Right lobe of liver (tissue), 6 donors: ENCODE measurements around the gene CCDC86. TPM values are rescaled to one million over a fixed set of nuclear protein-coding genes. Genes with fewer than 3 reads are reported as not detected.

Experiments used
- ATAC-seq, 4 donors: fragments of 200-7000 bp; cut with Tn5 transposase; one replicate each; pipeline ENCODE4 v1.9.1; 2020; ENCODE audit warnings: mild to moderate bottlenecking in 4 of 4, moderate library complexity in 4 of 4
- DNase-seq, 3 donors: peaks; one replicate each; pipeline ENCODE4 v3.0.0-alpha.2; 2020
- H3K27ac ChIP-seq, 3 donors: fragments of 200-600 bp; one replicate each; pipeline ENCODE4 v1.8.0; 2022
- H3K27me3 ChIP-seq, 2 donors: fragments of 200-600 bp; one replicate each; pipeline ENCODE4 v1.8.0; 2022
- H3K36me3 ChIP-seq, 4 donors: fragments of 200-600 bp; sonication (generic) in 1 of 4; one replicate each; pipeline versions ENCODE4 v1.5.1 to v1.8.0; 2017 to 2022; ENCODE audit warnings: control low read depth in 1 of 4
- H3K4me1 ChIP-seq, 4 donors: fragments of 200-600 bp; sonication (generic) in 1 of 4; one replicate each; pipeline versions ENCODE4 v1.5.1 to v1.8.0; 2017 to 2022; ENCODE audit warnings: control low read depth in 1 of 4
- H3K4me3 ChIP-seq, 3 donors: fragments of 200-600 bp; one replicate each; pipeline ENCODE4 v1.8.0; 2022
- H3K9me3 ChIP-seq, 4 donors: fragments of 200-600 bp; sonication (generic) in 1 of 4; one replicate each; pipeline versions ENCODE4 v1.5.1 to v1.8.0; 2017 to 2022; ENCODE audit warnings: control low read depth in 1 of 4
- POLR2A ChIP-seq: fragments of 450-650 bp; IDR thresholded peaks from one replicate; pipeline ENCODE4 v1.6.1; 2017; ENCODE audit warnings: antibody characterized with exemption, mild to moderate bottlenecking
- WGBS: methylation state at CpG from one replicate; pipeline ENCODE4 v1.1.6; 2018; ENCODE audit warnings: low coverage, low lambda C conversion rate; ENCODE audit not compliant: insufficient coverage; ENCODE audit errors: missing lambda C conversion rate; 5-methylcytosine and 5-hydroxymethylcytosine counted together
- intact Hi-C, 2 donors: fragments of 100-400 bp; cut with DNase I; formaldehyde crosslinking; loops; one replicate each; pipeline versions ENCODE4 v1.11.2 to v1.14.1; 2022
- total RNA-seq, 6 experiments: library from RNA; depleted of rRNA in 2 of 6; stranded (reverse); fragments of >200 nt in 2 of 6; fragmentation: NEBNext Ultra II Directional in 3 of 6; extraction: Animal tissue kit (Norgen Biotek cat#: 25700) in 3 of 6; gene quantifications; one replicate each; pipeline versions ENCODE4 v1.1.0 to v1.2.4, GENCODE V29; 2016 to 2023
- TF ChIP-seq, protein P1 (sequence below), 4 donors: fragments of 200-600 bp in 3 of 4; fragments of 450-650 bp in 1 of 4; IDR thresholded peaks; one replicate each; pipeline versions ENCODE4 v1.5.1 to v1.8.0; 2016 to 2022; ENCODE audit warnings: antibody characterized with exemption in 4 of 4, mild to moderate bottlenecking in 2 of 4
- donor health status: DM: no; HTN: yes; CAD: no.
- donor health status: DM: no; HTN: no; CAD: no.
- donor health status: DM: no; HTN: no; CAD: no.
- donor health status: DM: no; HTN: yes; CAD: no.
- donor health status: DM: no; HTN: yes; CAD: no.

The CCDC86 gene
- total RNA-seq, 6 experiments from 2014 or later = 4.9 to 17.8 (median 8.6) TPM

DNA sequence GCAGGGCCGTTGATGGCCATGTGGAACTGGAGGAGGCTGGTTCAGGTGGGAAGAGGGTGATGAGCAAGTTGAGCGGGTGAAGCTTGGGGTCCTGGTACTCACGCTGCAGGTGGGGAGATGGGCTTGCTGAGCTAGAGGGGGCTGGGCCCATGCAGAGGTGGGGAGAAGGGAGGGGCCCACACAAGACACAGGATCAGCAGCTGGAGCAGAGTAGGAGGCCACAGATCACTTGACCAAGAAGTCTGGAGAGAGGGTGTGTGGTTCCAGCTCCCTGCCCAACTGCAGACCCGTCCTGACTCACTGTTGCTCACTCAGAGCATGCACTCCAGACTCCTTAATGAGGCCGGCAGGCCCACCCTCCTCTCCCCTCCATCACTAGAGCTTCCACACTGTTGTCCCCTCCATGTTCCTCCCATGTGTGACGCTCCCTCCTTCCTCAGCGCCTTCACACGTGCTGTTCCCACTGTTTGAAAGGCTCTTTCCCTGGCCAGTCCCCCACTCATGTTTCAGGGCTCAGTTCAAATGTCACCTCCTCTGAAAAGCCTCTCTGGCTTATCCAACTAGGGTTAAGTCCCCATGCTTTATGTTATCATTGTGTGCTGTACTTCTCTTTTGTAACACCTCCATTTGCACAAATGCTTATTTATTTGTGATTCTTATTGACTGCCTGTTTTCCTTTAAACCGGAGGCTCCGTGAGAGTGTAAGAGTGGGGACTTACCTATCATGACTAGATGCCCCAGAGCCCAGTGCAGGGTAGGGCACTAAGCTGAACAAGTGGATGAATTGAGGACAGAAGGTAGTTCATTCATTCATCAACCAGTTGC lies 2.3 kb downstream of the CCDC86 start:
- no peak for DNase-seq
- intact Hi-C loops = no loop called here
- TF ChIP-seq, protein P1, sequence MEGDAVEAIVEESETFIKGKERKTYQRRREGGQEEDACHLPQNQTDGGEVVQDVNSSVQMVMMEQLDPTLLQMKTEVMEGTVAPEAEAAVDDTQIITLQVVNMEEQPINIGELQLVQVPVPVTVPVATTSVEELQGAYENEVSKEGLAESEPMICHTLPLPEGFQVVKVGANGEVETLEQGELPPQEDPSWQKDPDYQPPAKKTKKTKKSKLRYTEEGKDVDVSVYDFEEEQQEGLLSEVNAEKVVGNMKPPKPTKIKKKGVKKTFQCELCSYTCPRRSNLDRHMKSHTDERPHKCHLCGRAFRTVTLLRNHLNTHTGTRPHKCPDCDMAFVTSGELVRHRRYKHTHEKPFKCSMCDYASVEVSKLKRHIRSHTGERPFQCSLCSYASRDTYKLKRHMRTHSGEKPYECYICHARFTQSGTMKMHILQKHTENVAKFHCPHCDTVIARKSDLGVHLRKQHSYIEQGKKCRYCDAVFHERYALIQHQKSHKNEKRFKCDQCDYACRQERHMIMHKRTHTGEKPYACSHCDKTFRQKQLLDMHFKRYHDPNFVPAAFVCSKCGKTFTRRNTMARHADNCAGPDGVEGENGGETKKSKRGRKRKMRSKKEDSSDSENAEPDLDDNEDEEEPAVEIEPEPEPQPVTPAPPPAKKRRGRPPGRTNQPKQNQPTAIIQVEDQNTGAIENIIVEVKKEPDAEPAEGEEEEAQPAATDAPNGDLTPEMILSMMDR (IDR thresholded peaks at IDR 0.05) = no peak
- no peak for TF ChIP-seq POLR2A
- Histone ChIP-seq H3K27ac (no peak overlapping the region), H3K4me3 (no peak overlapping the region), H3K27me3 (no peaks in the 10 kb centered on the region), H3K9me3 (no peaks in the 10 kb centered on the region), H3K36me3 (no peaks in the 10 kb centered on the region), H3K4me1 (peaks cover 0 to 18% (median 7%) of the 10 kb centered on the region in 4 donors)
- ATAC-seq = no peak
- WGBS = 53% methylated on average over 4 of the region's 10 CpGs

DNA sequence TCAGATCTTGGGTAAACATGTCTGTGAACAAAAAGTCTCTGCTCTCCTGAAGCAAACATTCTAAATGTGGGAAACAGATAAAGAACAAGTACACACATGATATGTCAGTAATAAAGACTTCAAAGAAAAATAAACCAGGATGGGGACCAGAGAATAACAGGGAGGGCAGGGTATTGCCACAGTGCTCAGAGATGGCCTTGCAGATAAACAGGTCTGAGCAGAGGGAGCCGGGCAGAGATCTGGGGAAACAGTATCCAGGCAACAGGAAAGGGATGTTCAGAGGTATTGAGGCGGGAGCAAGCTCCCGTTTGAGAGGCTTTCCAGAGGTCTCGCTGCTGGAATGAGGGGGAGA lies 2.9 kb downstream of the CCDC86 start:
- no peaks in the 10 kb centered on the region for H3K9me3 ChIP-seq
- H3K27ac ChIP-seq = no peak overlapping the region
- ATAC-seq (no peak), DNase-seq (no peak)
- H3K4me1 ChIP-seq = peaks cover 0 to 18% (median 7%) of the 10 kb centered on the region in 4 donors
- 39% methylated on average over 4 of the region's 4 CpGs for WGBS
- no peaks in the 10 kb centered on the region for H3K27me3 ChIP-seq
- TF ChIP-seq POLR2A = no peak
- TF ChIP-seq, protein P1 (IDR thresholded peaks at IDR 0.05) = no peak
- peaks cover 0 to 3% (median 0%) of the 10 kb centered on the region in 4 donors for H3K36me3 ChIP-seq
- H3K4me3 ChIP-seq = no peak overlapping the region
- intact Hi-C loops = loop anchor here in 1 of 2 donors (5.0 kb wide), 1 partner anchor 57 kb away; no protein-coding TSS in a partner anchor

DNA sequence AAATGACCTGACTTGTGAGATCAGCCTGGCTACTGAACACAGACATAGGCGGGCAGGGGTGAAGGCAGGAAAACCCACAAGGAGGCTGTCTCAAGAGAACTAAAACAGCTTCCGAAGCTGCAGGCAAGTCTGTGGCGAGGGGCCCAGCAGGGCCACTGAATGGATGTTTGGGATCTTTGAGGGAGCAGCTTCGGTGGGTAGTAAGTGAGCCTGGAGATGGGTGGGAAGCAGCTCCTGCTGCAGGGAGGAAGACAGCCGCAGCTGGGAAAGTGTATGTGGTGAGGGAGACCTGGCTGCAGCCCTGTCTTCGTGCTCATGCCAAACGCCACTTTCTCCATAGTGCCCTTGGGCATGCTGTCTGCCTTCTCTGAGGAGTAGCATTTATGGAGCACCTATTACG lies 3.4 kb downstream of the CCDC86 start:
- ATAC-seq = no peak
- no peak for DNase-seq
- intact Hi-C loops = loop anchor here in 1 of 2 donors (5.0 kb wide), 1 partner anchor 57 kb away; no protein-coding TSS in a partner anchor
- 87% methylated on average over 3 of the region's 8 CpGs for WGBS
- Histone ChIP-seq H3K36me3 (peaks cover 0 to 3% (median 0%) of the 10 kb centered on the region in 4 donors), H3K9me3 (no peaks in the 10 kb centered on the region), H3K27me3 (no peaks in the 10 kb centered on the region), H3K4me1 (peaks cover 0 to 18% (median 7%) of the 10 kb centered on the region in 4 donors), H3K4me3 (no peak overlapping the region), H3K27ac (no peak overlapping the region)
- TF ChIP-seq, protein P1 (IDR thresholded peaks at IDR 0.05) = no peak
- no peak for TF ChIP-seq POLR2A

DNA sequence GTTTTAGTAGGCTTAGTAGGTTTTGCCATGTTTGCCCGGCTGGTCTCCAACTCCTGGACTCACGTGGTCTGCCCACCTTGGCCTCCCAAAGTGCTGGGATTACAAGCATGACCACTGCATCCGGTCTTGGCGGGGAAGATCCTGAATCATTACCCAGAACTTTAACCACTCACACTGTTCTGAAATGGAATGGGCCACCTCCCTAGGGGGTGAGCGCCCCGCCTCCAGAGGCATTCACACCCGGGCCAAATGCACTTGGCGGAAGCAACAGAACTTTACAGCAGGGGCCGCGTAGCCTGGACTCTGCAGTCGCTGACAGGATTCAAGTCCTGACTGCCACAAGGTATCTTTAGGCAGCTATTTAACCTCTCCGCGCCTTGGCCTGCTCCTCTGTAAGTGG lies 5.4 kb downstream of the CCDC86 start:
- TF ChIP-seq POLR2A = no peak
- DNase-seq (no peak), ATAC-seq (no peak)
- Histone ChIP-seq H3K4me1 (peaks cover 0 to 18% (median 7%) of the 10 kb centered on the region in 4 donors), H3K9me3 (no peaks in the 10 kb centered on the region), H3K27me3 (no peaks in the 10 kb centered on the region), H3K4me3 (no peak overlapping the region), H3K36me3 (peaks cover 0 to 3% (median 0%) of the 10 kb centered on the region in 4 donors), H3K27ac (no peak overlapping the region)
- intact Hi-C loops = loop anchor here in 1 of 2 donors (5.0 kb wide), 1 partner anchor 55 kb away; no protein-coding TSS in a partner anchor
- 77% methylated on average over 7 of the region's 13 CpGs for WGBS

DNA sequence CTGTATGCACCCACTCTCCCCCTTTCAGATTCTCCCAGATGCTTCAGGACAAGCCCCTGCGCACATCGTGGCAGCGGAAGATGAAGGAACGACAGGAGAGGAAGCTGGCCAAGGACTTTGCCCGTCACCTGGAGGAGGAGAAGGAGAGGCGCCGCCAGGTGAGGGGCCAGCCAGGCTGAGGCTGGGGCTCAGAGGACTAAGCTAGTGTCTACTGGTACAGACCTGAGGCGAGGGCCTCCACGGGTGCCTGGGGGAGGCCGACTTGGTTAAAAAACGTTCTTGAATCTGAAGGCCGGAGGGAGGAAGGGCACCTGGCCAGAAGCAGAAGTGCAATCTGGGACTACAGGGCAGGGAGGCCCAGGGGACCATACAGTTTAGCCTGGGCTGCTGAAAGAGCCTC lies 6.0 kb downstream of the CCDC86 start:
- DNase-seq (no peak), ATAC-seq (no peak)
- Histone ChIP-seq H3K27me3 (no peaks in the 10 kb centered on the region), H3K36me3 (peaks cover 0 to 3% (median 0%) of the 10 kb centered on the region in 4 donors), H3K4me3 (no peak overlapping the region), H3K9me3 (no peaks in the 10 kb centered on the region), H3K27ac (no peak overlapping the region), H3K4me1 (peaks cover 0 to 15% (median 6%) of the 10 kb centered on the region in 4 donors)
- TF ChIP-seq, protein P1 (IDR thresholded peaks at IDR 0.05) = no peak
- TF ChIP-seq POLR2A = no peak
- intact Hi-C loops = loop anchor here in 1 of 2 donors (5.0 kb wide), 1 partner anchor 54 kb away; no protein-coding TSS in a partner anchor
- no CpG with 5 or more reads among the region's 12 CpGs for WGBS
